GM06990 (cell line): Measurements from ENCODE around the gene ISOC1.

ENCODE experiments used
- DNase-seq: peaks from one replicate; pipeline ENCODE4 v3.0.0-alpha.2; 2011; ENCODE audit not compliant: insufficient read length; ENCODE audit errors: extremely low read depth
- H3K27me3 ChIP-seq: replicated peaks from 2 replicates; pipeline ENCODE4 v1.6.0; 2011; ENCODE audit warnings: low read length; ENCODE audit not compliant: control insufficient read depth, insufficient read depth
- H3K36me3 ChIP-seq: 2 replicates; pipeline ENCODE4 v1.5.1; 2011; ENCODE audit warnings: low read length; ENCODE audit not compliant: control insufficient read depth, insufficient read depth
- H3K4me3 ChIP-seq: replicated peaks from 2 replicates; pipeline ENCODE4 v1.5.1; 2011; ENCODE audit warnings: low read depth, mild to moderate bottlenecking, control low read depth, low read length
- TF ChIP-seq, protein P1 (sequence below): IDR thresholded peaks from 2 replicates; pipeline ENCODE4 v1.5.1; 2011; ENCODE audit warnings: low read length, control low read depth, mild to moderate bottlenecking, inconsistent platforms; ENCODE audit not compliant: insufficient read depth, poor library complexity, severe bottlenecking

ISOC1 gene

GRCh38 chr5:129097498-129098296 lies 3.1 kb downstream of the ISOC1 start:
- no peak for DNase-seq
- H3K4me3 ChIP-seq, result no peak overlapping the region
- no peaks in the 10 kb centered on the region; the same call in 1 of the 2 replicates for H3K36me3 ChIP-seq
- TF ChIP-seq, protein P1, sequence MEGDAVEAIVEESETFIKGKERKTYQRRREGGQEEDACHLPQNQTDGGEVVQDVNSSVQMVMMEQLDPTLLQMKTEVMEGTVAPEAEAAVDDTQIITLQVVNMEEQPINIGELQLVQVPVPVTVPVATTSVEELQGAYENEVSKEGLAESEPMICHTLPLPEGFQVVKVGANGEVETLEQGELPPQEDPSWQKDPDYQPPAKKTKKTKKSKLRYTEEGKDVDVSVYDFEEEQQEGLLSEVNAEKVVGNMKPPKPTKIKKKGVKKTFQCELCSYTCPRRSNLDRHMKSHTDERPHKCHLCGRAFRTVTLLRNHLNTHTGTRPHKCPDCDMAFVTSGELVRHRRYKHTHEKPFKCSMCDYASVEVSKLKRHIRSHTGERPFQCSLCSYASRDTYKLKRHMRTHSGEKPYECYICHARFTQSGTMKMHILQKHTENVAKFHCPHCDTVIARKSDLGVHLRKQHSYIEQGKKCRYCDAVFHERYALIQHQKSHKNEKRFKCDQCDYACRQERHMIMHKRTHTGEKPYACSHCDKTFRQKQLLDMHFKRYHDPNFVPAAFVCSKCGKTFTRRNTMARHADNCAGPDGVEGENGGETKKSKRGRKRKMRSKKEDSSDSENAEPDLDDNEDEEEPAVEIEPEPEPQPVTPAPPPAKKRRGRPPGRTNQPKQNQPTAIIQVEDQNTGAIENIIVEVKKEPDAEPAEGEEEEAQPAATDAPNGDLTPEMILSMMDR, result no peak
- no peaks in the 10 kb centered on the region for H3K27me3 ChIP-seq

DNA sequence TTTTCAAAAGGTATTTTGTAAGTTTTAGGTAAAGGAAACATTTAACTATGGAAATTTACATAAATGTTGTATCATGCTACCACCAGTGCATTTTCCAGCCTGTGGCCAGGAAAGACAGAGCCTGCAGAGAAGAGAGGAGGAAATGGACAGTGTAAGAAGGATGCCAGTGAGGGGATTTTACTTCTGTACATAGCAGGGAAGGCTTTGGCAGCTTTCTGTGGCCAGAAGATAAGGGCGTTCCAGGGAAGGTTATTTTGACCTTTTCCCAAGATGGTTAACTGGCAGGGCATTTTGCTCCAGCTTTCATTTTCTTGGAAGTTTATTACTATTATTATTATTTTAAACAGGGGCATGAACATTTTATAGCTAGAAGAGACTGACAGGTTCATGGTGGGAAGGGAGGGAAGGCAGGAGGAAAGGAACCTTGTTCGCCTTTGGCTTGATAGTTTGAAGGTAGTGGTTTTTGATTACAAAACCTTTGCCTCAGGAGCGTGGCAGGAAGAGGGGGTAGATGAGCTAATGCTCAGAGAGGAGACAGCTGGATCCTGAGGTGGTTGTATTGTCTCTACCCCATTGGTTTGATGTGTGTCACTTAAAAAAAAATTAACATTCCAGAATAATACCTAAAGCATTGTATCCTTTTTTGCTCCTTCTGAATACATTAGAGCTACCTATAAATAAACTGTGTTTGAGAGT lies 4.1 kb downstream of the ISOC1 start:
- DNase-seq, result no peak
- Histone ChIP-seq H3K4me3 (no peak overlapping the region), H3K27me3 (no peaks in the 10 kb centered on the region), H3K36me3 (no peaks in the 10 kb centered on the region; the same call in 1 of the 2 replicates)
- TF ChIP-seq, protein P1, result no peak

DNA sequence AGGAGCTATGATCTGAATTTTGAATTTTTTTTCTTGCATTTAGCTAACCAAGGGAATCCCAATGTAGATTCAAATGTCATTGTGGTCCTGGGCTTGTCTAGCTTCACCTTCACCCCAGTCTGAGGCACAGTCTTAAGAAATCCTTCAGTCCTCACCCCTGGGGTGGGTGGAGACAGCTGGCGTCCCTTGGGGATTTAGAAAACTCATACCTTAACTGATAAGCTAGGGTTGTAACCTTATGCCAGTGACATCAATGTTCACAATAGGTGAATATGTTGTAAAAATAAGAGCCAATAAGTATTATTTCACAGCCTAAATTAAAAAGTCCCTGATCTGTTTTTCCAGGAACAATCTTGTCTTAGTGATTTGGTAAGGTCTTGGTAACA lies 4.6 kb downstream of the ISOC1 start:
- TF ChIP-seq, protein P1, result no peak
- no peak for DNase-seq
- Histone ChIP-seq H3K36me3 (no peaks in the 10 kb centered on the region; the same call in 1 of the 2 replicates), H3K27me3 (no peaks in the 10 kb centered on the region), H3K4me3 (no peak overlapping the region)

DNA sequence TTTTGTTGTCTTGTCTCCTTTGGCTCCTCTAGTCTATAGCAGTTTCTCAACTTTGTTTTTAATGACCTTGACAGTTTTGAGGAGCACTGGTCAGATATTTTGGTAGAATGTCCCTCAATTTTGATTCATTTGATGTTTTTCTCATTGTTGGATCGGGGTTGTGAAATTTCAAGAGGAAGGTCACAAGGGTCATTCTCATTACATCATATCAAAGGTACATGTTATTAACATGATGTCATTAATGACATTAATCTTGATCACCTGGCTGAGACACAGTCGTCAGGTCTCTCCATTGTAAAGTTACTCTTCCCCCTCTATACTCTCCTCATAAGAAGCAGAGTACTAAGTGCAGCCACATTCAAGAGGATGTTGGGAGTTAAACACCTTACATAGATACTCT lies 7.2 kb downstream of the ISOC1 start:
- TF ChIP-seq, protein P1, result no peak
- H3K4me3 ChIP-seq, result no peak overlapping the region
- no peaks in the 10 kb centered on the region for H3K27me3 ChIP-seq
- no peak for DNase-seq
- H3K36me3 ChIP-seq, result no peaks in the 10 kb centered on the region; the same call in 1 of the 2 replicates

DNA sequence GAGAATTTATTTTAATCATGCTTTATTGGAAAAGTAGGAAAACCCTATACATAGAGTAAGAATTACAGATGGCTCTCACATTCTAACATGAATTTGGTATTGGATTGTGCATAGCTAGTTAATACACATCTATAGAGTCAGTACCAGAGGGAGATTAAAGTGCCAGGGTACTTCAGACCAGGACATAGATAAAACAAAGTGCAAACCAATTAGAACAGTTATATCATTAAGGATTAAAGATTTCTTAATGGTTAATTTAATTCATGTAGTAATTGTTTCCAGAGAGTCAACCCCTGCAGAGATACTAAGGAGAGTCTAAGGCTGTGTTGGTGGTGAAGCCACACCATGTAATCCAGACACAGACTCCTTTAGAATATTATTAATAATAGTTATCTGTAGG lies 8.8 kb downstream of the ISOC1 start:
- no peak overlapping the region for H3K4me3 ChIP-seq
- TF ChIP-seq, protein P1, result no peak
- H3K27me3 ChIP-seq, result no peaks in the 10 kb centered on the region
- no peak for DNase-seq
- H3K36me3 ChIP-seq, result no peaks in the 10 kb centered on the region; the same call in 1 of the 2 replicates
